IMR-90 (cell line): ENCODE measurements around the gene SPAG4.

Source experiments
- BHLHE40 ChIP-seq: fragments of 150-350 bp; IDR thresholded peaks from 2 replicates; pipeline ENCODE4 v1.6.1; 2016; ENCODE audit warnings: mild to moderate bottlenecking, low read depth, low read length
- CEBPB ChIP-seq: IDR thresholded peaks from 2 replicates; pipeline ENCODE4 v1.6.1; 2012; ENCODE audit warnings: low read depth, low read length, improper control_type of control experiment
- CTCF ChIP-seq: conservative IDR thresholded peaks from 2 replicates; pipeline ENCODE4 v1.5.1; 2012; ENCODE audit warnings: mild to moderate bottlenecking, low read depth, low read length, improper control_type of control experiment
- MAFK ChIP-seq: IDR thresholded peaks from 2 replicates; pipeline ENCODE4 v1.6.1; 2012; ENCODE audit warnings: low read depth, low read length, improper control_type of control experiment
- MAZ ChIP-seq: IDR thresholded peaks from 2 replicates; pipeline ENCODE4 v1.6.1; 2012; ENCODE audit warnings: low read depth, mild to moderate bottlenecking, low read length, improper control_type of control experiment, moderate library complexity, borderline replicate concordance
- MXI1 ChIP-seq: IDR thresholded peaks from 2 replicates; pipeline ENCODE4 v1.6.1; 2012; ENCODE audit warnings: low read depth, mild to moderate bottlenecking, low read length, moderate library complexity, borderline replicate concordance
- NFE2L2 ChIP-seq: fragments of 150-350 bp; IDR thresholded peaks from 2 replicates; pipeline ENCODE4 v1.6.1; 2016; ENCODE audit warnings: low read depth, mild to moderate bottlenecking, low read length
- POLR2A ChIP-seq: IDR thresholded peaks from 2 replicates; pipeline ENCODE4 v1.6.1; 2012; ENCODE audit warnings: mild to moderate bottlenecking, low read depth, low read length
- SMC3 ChIP-seq: fragments of 150-350 bp; IDR thresholded peaks from 2 replicates; pipeline ENCODE4 v1.6.1; 2016; ENCODE audit warnings: low read depth, mild to moderate bottlenecking, antibody characterized with exemption, low read length, moderate library complexity

- TF ChIP-seq CTCF = no peak
- TF ChIP-seq NFE2L2 = no peak
- TF ChIP-seq BHLHE40 = no peak
- no peak for TF ChIP-seq CEBPB
- peak; percentile 52; the same call in 1 of the 2 replicates for TF ChIP-seq MAZ
- TF ChIP-seq POLR2A = peak; percentile 84
- no peak for TF ChIP-seq MAFK
- no peak; the same call in 1 of the 2 replicates for TF ChIP-seq MXI1
- no peak for TF ChIP-seq SMC3
Observed at GRCh38 chr20:35615667-35616464, at the start of gene SPAG4.
